HG03342 (cell line): ENCODE measurements around the gene DCAF12.
A peak's percentile ranks its signal among the peaks of the same experiment; 100 is the strongest.

Experiments
- ATAC-seq: cut with Tn5 transposase; IDR thresholded peaks from one replicate; pipeline ENCODE4 v1.9.1; 2021; ENCODE audit warnings: mild to moderate bottlenecking, moderate library complexity; ENCODE audit not compliant: unreplicated experiment

Gene DCAF12

DNA sequence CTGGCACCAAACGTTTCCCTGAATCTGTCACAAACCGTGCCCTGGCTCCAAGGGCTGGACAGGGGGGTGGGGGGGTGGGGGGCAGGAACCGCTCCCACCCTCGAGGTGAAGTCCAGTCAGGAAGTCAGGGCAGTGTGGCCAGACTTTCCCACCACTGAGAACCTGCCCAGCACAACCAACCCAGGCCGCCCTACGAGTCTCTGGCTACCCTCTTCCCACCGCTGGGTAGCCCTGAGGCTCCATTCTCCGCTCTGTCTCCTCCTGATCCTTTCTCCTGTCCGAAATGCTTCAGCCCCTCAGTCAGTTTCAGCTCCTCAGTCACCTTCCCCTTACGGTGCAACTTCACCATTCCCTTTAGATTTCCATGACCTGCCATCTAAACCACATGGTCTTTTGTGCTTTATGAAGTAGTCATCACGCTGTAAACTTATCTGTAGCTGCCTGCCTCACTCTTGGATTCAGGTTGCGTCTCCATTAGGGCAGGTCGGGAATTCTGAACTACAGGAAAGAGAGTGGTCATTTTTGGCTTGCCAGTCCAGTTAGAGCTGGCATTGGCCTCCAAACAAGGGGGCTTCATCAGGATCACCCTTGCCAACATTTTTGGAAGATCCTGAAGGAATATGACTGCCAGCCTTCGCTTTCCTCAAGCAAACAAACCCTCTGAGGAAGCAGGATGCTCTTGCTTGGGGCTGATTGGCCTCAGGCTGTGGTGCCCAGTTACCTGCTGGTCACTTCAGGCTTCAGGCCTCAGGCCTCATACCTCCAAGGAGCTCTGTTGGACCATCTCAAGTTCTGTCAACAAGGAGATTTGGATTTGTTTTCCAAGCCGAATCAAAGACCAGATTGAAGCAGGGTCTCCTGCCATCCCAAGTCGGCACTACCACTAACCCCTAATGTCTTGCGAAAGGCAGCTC lies 794 bp upstream of the DCAF12 start:
- no peak for ATAC-seq

DNA sequence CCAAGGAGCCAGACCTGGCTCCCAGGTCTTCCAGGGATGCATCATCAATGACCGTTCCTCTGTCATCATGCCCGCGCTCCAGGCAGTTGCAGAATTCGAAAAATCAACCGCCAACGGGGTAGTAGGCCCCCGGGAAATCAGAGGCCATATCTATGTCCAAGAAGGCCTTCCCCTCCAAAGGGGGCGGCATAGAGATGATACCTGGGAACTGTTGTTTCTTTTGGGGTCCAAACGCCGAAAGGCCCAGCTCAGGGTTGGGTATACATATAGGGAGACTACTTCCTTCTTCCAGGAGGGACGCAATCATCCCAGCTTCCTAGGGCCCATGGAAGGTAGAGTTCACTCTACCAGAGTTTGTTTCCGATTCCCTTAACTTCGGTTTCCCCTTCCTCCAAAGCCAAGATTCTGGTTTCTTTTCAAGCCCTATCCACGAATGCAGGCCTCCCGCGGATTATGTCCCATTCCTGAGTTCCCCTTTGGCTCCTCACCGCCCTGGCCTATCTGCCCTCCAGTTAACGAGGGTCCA lies 754 bp downstream of the DCAF12 start:
- no peak for ATAC-seq

DNA sequence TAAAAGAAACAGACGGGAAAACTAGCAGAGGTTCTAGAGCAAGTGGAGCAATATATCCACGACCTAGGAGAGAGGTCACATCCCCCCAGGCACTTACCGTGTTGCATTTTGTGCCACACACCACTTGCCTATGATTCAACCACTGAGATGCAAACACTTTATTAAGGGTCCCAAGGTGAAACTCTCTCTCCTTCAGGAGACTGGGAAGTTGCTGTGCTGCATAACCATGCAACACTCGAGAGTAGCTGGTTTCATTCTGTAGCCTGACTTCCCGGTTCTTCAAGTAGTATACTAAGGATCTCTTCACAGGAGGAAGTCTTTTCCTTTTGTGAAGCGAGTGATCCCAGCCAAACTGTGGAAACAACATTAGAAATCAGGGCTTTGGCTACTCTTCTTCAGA lies 1.6 kb downstream of the DCAF12 start:
- no peak for ATAC-seq

DNA sequence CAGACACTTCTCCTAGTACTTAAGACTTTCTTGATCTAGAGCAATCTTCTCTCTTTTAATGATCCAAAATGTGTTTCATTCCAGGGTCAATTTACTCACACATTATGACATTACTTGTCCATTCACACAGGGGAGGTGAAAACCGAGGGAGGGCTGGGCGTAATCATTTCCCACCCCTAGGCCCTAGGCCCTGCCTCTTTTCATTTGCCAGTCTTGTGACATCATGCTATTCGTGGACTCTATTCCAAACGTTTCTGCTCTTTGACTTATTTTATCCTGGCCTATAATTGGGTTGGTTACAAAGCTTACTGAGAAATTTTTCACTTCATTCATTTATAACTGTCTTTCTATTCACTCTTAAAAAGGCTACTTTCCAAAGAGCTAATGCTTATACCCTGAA lies 2.4 kb downstream of the DCAF12 start:
- no peak for ATAC-seq

DNA sequence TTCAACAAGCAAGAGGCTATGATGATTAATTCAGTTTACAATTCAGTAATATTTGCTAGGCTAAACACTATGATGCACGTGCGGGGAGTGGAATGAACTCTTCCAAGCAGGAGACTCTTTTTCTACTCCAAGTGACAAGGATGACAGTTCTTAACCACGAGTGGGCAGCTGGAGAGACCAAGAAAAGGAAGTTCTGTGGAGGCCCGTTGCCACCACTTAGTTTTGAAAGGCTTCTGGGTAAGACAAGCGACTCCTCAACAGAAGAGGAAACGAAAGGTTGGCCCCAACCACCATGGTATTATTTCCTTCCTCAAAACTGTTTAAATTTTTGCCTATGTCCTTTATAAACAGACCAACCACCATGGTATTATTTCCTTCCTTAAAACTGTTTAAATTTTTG lies 2.8 kb downstream of the DCAF12 start:
- peak; percentile 35 for ATAC-seq

DNA sequence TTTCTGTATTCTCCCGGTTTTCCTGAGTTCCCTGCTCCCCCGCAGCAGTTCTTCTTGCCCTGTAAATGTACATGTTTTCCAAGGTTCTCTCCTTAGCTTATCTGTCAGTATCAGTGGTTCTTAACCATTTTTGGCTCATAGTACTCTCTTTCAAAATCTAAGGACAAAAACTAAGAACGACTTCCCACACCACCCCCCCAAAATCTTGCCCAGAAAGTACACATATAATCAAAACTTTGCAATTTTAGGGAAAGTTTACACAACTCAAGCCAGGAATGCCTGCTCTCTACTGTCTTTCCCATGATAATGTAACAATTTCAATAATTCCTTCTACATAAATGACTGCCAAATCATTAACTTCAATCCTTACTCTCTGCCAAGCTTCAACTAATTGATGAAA lies 4.5 kb downstream of the DCAF12 start:
- ATAC-seq: no peak

DNA sequence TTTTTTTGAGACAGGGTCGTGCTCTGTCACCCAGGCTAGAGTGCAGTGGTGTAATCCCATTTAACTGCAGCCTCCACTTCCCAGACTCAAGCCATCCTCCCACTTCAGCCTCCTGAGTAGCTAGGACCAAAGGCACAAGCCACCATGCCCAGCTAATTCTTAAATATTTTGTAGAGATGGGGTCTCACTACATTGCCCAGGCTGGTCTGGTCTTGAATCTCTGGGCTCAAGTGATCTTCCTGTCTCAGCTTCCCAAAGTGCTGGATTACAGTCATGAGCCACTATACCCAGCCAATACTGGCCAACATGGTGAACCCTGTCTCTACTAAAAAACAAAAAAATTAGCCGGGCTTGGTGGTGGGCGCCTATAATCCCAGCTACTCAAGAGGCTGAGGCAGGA lies 6.8 kb downstream of the DCAF12 start:
- ATAC-seq: no peak

DNA sequence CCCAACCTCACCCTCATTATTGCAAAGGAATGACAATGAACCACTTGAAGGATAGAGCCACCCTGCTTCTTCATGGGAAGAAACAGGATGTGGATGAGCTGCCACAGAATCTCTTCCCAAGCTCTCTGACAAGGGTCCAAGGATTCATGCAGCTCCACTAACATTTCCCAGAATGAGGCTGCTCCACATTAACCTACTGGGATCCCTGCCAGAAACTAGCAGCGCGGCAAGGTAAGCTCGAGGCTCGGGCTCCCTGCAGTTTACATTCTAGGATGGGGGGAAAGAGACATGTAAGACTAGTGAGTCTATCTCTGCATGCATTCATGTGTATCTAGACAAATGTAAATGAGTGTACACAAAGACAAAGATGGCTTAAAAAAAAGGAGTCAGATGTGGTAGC lies 12.1 kb downstream of the DCAF12 start:
- ATAC-seq: no peak

DNA sequence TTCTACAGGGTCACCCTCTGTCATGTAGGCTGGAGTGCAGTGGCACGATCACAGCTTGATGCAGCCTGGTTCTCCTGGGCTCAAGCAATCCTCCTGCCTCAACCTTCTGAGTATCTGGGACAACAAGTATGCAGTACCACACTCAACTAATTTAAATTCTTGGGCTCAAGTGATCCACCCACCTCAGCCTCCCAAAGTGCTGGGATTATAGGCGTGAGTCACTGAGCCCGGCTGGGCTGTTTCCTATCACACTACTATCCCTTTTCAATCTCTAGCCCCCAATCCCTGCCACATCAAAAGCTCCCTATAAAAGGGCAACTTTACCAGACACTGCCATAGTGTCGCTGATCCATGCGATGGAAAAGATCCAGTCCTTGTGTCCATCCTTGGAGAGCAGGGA lies 20.4 kb downstream of the DCAF12 start:
- no peak for ATAC-seq

DNA sequence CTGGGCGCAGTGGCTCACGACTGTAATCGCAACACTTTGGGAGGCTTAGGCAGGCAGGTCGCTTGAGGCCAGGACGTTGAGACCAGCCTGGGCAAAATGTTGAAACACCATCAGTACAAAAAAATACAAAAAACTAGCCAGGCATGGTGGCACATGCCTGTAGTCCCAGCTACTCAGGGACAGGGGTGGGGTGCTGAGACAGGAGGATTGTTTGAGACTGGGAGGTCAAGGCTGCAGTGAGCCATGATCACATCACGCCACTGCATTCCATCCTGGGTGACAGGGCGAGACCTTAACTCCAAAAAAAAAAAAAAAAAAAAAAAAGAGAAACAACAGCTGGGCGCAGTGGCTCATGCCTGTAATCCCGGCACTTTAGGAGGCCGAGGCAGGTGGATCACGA lies 23.7 kb downstream of the DCAF12 start:
- ATAC-seq: no peak

DNA sequence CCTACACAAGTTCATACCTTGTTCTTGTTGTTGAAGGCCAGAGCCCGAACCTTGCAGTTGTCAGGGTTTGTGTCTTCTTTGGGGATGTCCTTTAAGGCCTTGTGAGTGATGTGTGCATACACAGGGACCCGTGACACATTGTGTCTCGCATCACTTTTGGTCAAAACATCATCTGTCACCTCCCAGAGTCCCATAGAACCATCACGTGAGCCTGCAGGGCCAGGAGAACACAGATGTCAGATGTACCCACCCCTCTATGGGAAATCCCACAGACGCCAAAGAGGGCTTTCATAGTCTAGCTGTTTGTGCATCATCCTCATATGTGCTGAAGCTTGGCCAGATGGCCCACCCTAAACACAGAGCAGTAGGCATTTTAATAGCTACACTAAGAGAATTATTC lies 28.2 kb downstream of the DCAF12 start:
- ATAC-seq: peak; percentile 49

DNA sequence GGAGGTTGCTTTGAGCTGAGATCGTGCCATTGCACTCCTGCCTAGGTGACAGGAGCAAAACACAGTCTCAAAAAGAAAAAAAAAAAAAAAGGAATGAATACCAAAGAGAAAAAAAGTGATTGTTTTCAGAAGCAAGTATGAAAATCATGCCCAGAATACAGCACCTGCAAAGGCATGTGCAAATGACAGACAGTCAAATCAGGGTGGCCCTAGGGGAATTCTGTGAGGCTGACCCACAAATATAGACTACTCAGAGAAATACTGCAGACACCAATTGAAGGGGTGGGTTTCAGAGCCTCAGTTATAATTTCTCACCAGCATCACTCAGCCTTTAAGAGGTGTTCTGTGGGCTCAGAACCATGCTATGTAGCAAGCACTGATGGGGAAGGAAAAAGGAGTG lies 28.6 kb downstream of the DCAF12 start:
- peak; percentile 84 for ATAC-seq

DNA sequence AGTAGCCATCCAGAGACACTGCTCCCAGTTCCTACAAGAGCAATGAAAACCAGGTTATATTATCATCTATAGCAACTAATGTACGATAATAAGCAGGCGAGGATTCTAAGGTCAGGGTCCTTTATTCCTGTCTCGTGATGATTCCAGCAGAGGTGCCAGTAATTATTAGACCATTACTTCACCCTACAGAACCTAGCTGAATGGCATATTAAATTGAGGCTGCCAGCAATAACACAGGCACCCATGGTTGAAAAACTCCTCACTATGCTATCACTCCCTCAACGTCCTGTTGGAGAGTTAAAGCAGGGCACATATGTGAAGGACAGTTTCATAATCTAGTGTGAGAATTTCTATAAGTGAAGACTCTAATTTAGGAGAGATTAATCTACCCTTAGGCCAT lies 29.7 kb downstream of the DCAF12 start:
- no peak for ATAC-seq

DNA sequence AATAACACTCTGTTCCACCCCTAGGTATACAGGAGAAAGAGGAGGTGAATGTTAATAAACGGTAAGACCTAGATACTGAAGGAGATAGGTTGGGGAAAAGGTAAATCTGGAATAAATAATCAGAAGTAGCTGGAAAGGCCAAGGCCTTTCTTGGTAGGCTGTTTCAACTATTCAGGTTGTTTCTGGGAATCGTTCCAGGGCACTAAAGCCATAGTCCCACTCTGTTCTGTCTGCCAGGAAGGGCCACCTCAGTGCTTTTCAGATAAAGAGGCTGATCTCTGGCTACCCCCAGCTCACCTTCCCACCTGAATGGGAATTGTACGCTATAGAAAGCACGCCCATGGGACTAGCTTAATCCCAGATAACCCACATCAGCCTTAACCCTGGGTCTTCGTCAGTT lies 32.9 kb downstream of the DCAF12 start:
- ATAC-seq: no peak

DNA sequence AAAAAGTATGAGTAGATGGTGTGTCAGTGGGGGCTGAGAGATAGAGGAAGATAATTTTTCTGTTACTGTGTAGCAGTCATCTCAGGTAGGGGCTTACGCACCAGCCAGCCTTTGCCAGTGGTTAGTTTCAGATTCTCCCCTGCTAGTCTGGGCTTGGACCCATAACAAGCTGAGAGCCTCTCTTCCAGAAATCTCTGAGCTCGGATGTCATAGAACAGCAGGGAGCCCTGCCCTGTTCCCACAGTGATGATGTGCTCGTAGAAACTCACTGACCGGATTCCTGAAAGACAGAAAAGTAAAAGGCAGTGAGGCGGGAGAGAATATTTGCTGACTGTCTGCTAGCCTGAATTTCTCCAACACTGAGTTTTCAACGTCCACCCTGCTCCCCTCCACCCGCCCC lies 37.2 kb downstream of the DCAF12 start:
- no peak for ATAC-seq

DNA sequence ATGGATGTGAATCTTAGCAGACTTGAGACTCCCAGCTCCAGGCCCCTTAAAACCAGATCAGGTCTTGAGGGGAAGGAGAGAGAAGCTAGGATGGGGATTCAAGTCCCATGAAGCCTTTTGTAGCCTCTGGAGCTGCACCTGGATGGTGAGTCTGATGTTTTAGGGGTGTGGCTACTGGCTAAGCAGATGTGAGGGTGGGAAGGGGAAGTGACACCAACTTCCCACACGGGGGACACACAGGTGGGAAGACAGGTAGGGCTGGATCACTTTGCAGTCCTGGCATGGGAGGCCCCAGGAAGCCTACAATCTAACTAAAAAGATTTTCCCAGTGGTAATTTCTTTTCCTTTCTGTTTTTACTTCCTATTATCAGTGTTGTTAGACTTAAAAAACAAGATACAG lies 39.1 kb downstream of the DCAF12 start:
- no peak for ATAC-seq

DNA sequence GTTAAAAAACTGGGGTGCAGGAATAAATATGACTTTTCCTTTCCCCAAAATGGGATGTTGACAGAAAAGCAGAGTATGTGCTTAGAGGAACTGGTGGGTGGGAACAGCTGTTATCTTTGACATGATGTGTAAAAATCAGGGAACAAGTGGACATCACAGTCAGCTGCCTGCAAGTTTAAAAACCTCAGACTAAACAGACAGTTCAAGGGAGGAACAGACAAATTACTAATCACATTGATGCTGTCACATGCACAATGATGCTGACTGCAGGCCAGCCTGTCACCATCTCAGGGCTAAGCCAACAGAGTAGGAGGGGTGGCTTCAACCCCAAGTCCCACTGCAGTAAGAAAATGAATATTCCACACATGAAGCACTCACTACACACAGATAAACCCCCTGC lies 39.6 kb downstream of the DCAF12 start:
- no peak for ATAC-seq

DNA sequence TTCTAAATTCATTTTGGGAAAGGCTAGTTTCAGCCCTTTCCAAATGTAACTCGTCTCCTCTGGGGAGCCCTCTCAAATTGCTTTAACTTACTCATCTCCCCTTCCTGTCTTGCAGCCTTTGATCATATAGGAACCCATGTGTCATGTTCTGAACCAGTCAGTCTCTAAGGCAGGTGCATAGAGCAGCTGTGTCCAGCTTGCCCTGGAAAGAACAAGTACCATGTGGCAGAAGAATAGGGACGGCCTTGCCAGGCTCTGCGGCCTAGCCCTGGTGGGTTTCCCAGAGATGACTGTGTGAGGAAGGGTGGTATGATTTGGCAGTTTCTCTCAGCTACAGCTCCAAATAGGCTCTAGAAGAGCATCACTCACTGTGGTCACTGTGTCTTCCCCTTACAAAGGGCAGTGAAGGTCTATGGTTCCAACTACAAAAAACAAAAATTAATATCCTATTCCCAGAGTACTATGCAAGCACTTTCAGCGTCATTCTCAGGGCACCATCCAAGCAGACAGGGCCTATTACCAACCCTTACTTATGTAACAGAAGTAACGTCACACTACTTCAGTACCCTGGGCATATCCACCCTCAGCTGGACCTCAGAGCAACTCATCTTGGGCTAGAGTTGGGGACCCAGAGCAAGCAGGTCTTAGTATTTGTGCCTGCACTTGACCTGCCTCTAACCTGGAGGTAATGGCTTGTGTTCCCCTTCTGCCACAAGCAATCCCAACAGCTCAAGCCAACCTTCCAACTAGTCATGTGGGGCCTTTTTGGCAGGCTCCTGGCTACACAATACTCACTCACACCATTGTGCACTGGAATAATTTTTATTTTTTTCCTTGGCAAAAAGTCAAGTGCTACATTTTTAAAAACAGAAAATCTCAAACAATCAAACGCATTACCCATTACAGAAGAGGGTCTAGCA lies 40.7 kb downstream of the DCAF12 start:
- no peak for ATAC-seq

DNA sequence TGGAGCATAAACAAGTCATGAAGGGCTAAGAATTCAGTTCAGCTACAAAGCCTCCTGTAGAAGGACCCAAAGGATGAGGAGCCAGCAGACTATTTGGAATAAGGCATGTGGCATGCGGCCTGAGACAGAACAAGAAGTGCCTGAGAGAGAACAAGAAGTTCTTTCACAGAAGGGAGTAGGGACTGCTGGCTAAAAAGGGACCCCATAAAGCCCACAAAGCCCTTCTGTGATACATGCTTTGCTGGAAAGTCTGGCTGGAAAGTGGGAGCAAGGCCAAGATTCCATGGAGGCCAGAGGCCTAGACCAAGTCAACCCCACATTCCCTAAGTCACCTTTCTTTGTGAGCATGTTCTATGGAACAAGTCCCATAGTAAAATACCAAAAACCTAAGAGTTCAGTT lies 41.9 kb downstream of the DCAF12 start:
- ATAC-seq: no peak

DNA sequence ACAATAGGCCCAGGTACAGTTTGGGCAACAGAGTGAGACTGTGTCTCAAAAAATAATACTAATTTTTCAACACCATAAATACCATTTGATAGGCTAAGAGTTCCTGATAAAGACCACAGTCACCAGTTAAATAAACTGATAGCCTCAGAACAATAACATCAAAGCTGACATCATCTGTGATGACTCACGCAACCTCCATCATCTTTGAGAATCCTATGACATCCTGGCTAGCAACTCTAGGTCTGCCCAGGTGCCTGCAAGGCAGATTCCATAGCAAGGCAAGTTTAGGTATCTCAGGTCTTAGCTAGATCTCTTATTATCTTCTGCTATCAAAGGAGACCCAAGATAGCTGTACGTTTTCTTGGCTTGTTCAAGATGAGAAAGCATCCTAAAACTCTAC lies 47.3 kb downstream of the DCAF12 start:
- ATAC-seq: no peak

DNA sequence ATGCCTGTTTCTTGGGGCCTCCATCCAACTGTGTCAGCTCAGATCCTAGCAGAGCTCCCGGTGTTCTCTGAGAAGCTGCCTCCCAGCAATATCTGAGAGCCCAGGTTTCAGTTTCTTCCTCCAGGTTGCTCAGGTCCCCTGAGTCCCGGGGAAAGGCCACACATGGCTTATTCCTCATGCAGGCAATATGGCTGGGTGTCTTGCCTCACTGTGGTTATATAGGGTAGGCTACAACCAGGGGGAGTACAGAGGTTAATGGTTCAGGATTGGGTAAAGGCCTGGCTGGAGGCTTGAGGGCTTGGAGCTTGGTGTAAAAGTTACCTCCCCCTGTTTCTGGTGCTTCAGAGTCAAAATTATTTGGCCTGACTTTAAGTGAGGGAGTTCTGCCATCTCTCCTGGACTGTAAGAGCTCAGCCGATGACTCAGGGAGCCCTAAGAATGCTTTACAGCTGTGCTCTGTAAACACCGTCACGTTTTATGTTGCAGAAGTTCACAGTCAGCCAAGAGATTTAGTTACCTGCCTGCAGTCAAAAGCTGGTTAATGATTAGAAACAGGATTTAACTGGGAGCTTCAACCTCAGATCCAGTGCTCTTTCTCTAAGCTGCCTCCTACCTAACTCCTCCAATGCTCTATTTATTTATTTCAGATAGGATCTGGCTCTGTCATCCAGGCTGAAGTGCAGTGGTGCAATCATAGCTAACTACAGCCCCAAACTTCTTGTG lies 53.5 kb downstream of the DCAF12 start:
- no peak for ATAC-seq
